Right cardiac atrium (tissue), 5 donors: Measurements from ENCODE around the gene KLRC4. TPM values are rescaled to one million over a fixed set of nuclear protein-coding genes. Genes with fewer than 3 reads are reported as not detected.

Experiments
- ATAC-seq, 2 donors: fragments of 200-7000 bp; cut with Tn5 transposase; one replicate each; pipeline versions ENCODE4 v1.8.0 to v1.9.1; 2020; ENCODE audit warnings: moderate library complexity in 2 of 2, mild to moderate bottlenecking in 1 of 2
- DNase-seq, 3 donors: peaks; one replicate each; pipeline ENCODE4 v3.0.0-alpha.2; 2020
- H3K27ac ChIP-seq: one replicate; pipeline ENCODE4 v1.5.1; 2013; ENCODE audit warnings: mild to moderate bottlenecking, low read length, control low read depth, moderate library complexity
- H3K27me3 ChIP-seq: one replicate; pipeline ENCODE4 v1.6.1; 2013; ENCODE audit not compliant: control insufficient read depth, insufficient read depth
- H3K4me1 ChIP-seq: one replicate; pipeline ENCODE4 v1.6.1; 2013; ENCODE audit warnings: low read length; ENCODE audit not compliant: control insufficient read depth, insufficient read depth
- H3K4me3 ChIP-seq: one replicate; pipeline ENCODE4 v1.5.1; 2013; ENCODE audit warnings: low read length, control low read depth
- H3K9me3 ChIP-seq: one replicate; pipeline ENCODE4 v1.6.1; 2013; ENCODE audit warnings: low read length; ENCODE audit not compliant: control insufficient read depth
- WGBS: extraction: QIAGEN DNeasy Blood & Tissue Kit; methylation state at CpG from one replicate; pipeline ENCODE4 v1.1.7; 2013; 5-methylcytosine and 5-hydroxymethylcytosine counted together
- intact Hi-C, 4 donors: fragments of 100-400 bp; cut with DNase I; formaldehyde crosslinking; loops; one replicate each; pipeline versions ENCODE4 v1.11.0 to v1.14.0; 2022 to 2023
- polyA plus RNA-seq: library from polyadenylated mRNA; stranded (reverse); fragments of 200-250 nt; gene quantifications from one replicate; pipeline ENCODE4 v1.2.3, GENCODE V29; 2013
- total RNA-seq, 4 donors: library from RNA; stranded (reverse); fragmentation: NEBNext Ultra II Directional; extraction: Animal tissue kit (Norgen Biotek cat#: 25700); gene quantifications; one replicate each; pipeline ENCODE4 v1.2.1, GENCODE V29; 2021
- donor health status: healthy with polysubstance abuse.
- donor health status: DM: no; HTN: yes; CAD: no.
- donor health status: DM: no; HTN: no; CAD: no.
- donor health status: DM: no; HTN: yes; CAD: no; lungs with severe emphysema.
- donor health status: DM: yes; HTN: yes; CAD: no.

The KLRC4 gene
- total and polyA plus RNA-seq, 5 donors = not detected

DNA sequence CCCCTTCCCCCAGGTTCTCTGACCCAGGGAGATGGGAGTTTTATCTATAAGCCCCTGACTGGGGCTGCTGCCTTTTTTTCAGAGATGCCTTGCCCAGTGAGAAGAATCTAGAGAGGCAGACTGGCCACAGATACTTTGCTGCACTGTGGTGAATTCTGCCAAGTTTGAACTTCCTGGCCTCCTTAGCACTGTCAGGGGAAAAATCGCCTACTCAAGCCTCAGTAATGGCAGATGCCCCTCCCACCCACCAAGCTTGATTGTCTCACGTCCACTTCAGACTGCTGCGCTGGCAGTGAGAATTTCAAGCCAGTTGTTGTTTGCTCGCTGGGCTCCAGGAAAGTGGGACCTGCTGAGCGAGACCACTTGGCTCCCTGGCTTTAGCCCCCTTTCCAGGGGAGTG, 51.4 kb downstream of the KLRC4 start:
- H3K27ac ChIP-seq = no peak overlapping the region
- no peak for ATAC-seq
- no peaks in the 10 kb centered on the region for H3K4me1 ChIP-seq
- 66% methylated on average over 5 of the region's 5 CpGs for WGBS
- H3K27me3 ChIP-seq = no peaks in the 10 kb centered on the region
- intact Hi-C loops = no loop called here
- H3K4me3 ChIP-seq = no peak overlapping the region
- H3K9me3 ChIP-seq = no peaks in the 10 kb centered on the region
- DNase-seq = no peak

Other genes with a start within 250 kb of the KLRC4 start
- under 1 TPM; 0.60 to 0.81 (median 0.75) TPM for gene OLR1, start 237.6 kb downstream of the KLRC4 start, total RNA-seq
- gene OLR1, start 237.6 kb downstream of the KLRC4 start, polyA plus RNA-seq = 0.27 TPM
- not detected for gene TMEM52B, start 230.7 kb downstream of the KLRC4 start, total RNA-seq
- 0.07 TPM for gene TMEM52B, start 230.7 kb downstream of the KLRC4 start, polyA plus RNA-seq
- gene GABARAPL1, start 196.9 kb downstream of the KLRC4 start, total RNA-seq = 100 to 1,000 TPM; 212 to 302 (median 279) TPM
- 208 TPM for gene GABARAPL1, start 196.9 kb downstream of the KLRC4 start, polyA plus RNA-seq
- 1 to 10 TPM; 1.8 to 3.3 (median 2.9) TPM for gene KLRD1, start 101.9 kb downstream of the KLRC4 start, total RNA-seq
- 0.75 TPM for gene KLRD1, start 101.9 kb downstream of the KLRC4 start, polyA plus RNA-seq
- under 1 TPM; 0.39 to 0.97 (median 0.75) TPM for gene KLRK1, start 19.7 kb downstream of the KLRC4 start, total RNA-seq
- gene KLRK1, start 19.7 kb downstream of the KLRC4 start, polyA plus RNA-seq = 0.59 TPM
- not detected for gene KLRC3, start 10.8 kb upstream of the KLRC4 start, total RNA-seq
- gene KLRC3, start 10.8 kb upstream of the KLRC4 start, polyA plus RNA-seq = not detected
- gene KLRC2, start 26.3 kb upstream of the KLRC4 start, total RNA-seq = not detected
- gene KLRC2, start 26.3 kb upstream of the KLRC4 start, polyA plus RNA-seq = 0.07 TPM
- under 1 TPM in 1 of 4 donors, not detected in 3; 0.40 TPM for gene KLRC1, start 43.6 kb upstream of the KLRC4 start, total RNA-seq
- 0.23 TPM for gene KLRC1, start 43.6 kb upstream of the KLRC4 start, polyA plus RNA-seq
- gene EIF2S3B, start 96.1 kb upstream of the KLRC4 start, total RNA-seq = 1 to 10 TPM in 1 of 4 donors, under 1 TPM in 3; 0.29 to 1.3 (median 0.40) TPM
- 0.70 TPM for gene EIF2S3B, start 96.1 kb upstream of the KLRC4 start, polyA plus RNA-seq
- 10 to 100 TPM; 12.8 to 17.4 (median 14.0) TPM for gene MAGOHB, start 203.9 kb upstream of the KLRC4 start, total RNA-seq
- gene MAGOHB, start 203.9 kb upstream of the KLRC4 start, polyA plus RNA-seq = 16.4 TPM